Thymus (tissue), 11 donors: Measurements from ENCODE around the gene IFNL2. TPM values are rescaled to one million over a fixed set of nuclear protein-coding genes. Genes with fewer than 3 reads are reported as not detected.
"Not testable (repeated sequence)": the region's sequence is repeated elsewhere in the genome, so short reads cannot be mapped to it uniquely, and the experiment has no call there.

Source experiments
- DNase-seq, 9 donors: peaks; one replicate each; pipeline ENCODE4 v3.0.0-alpha.2; 2013; ENCODE audit warnings: low spot score in 9 of 9, low read depth in 6 of 9, missing footprints in 1 of 9
- H3K27ac ChIP-seq, 2 donors: one replicate each; pipeline ENCODE4 v1.5.1; 2013; ENCODE audit warnings: control low read depth in 1 of 2, low read depth in 1 of 2, low read length in 1 of 2, mild to moderate bottlenecking in 1 of 2, moderate library complexity in 1 of 2
- H3K27me3 ChIP-seq, 2 donors: one replicate each; pipeline ENCODE4 v1.5.1; 2013; ENCODE audit warnings: low read length in 1 of 2; ENCODE audit not compliant: control insufficient read depth in 2 of 2, insufficient read depth in 1 of 2
- H3K36me3 ChIP-seq, 2 donors: one replicate each; pipeline ENCODE4 v1.5.1; 2013; ENCODE audit warnings: low read length in 1 of 2, mild to moderate bottlenecking in 1 of 2, moderate library complexity in 1 of 2; ENCODE audit not compliant: control insufficient read depth in 2 of 2, insufficient read depth in 2 of 2
- H3K4me1 ChIP-seq, 2 donors: one replicate each; pipeline ENCODE4 v1.5.1; 2013; ENCODE audit warnings: low read length in 2 of 2; ENCODE audit not compliant: control insufficient read depth in 2 of 2, insufficient read depth in 2 of 2
- H3K4me3 ChIP-seq, 2 donors: one replicate each; pipeline ENCODE4 v1.5.1; 2013; ENCODE audit warnings: low read length in 2 of 2, control low read depth in 1 of 2, mild to moderate bottlenecking in 1 of 2
- H3K9me3 ChIP-seq, 2 donors: one replicate each; pipeline ENCODE4 v1.5.1; 2013; ENCODE audit warnings: low read length in 1 of 2, mild to moderate bottlenecking in 1 of 2; ENCODE audit not compliant: control insufficient read depth in 2 of 2, insufficient read depth in 1 of 2
- WGBS: extraction: QIAGEN DNeasy Blood & Tissue Kit; methylation state at CpG from one replicate; pipeline ENCODE4 v1.1.7; 2013; 5-methylcytosine and 5-hydroxymethylcytosine counted together
- polyA plus RNA-seq: library from polyadenylated mRNA; stranded (reverse); fragments of 200-250 nt; gene quantifications from one replicate; pipeline ENCODE4 v1.2.3, GENCODE V29; 2013
- total RNA-seq: library from RNA; stranded (reverse); fragments of 120-200 nt; gene quantifications from one replicate; pipeline ENCODE4 v1.2.4, GENCODE V29; 2013
- donor health status: healthy.

The IFNL2 gene
- total and polyA plus RNA-seq, 2 donors: 0.07 to 0.14 TPM

DNA sequence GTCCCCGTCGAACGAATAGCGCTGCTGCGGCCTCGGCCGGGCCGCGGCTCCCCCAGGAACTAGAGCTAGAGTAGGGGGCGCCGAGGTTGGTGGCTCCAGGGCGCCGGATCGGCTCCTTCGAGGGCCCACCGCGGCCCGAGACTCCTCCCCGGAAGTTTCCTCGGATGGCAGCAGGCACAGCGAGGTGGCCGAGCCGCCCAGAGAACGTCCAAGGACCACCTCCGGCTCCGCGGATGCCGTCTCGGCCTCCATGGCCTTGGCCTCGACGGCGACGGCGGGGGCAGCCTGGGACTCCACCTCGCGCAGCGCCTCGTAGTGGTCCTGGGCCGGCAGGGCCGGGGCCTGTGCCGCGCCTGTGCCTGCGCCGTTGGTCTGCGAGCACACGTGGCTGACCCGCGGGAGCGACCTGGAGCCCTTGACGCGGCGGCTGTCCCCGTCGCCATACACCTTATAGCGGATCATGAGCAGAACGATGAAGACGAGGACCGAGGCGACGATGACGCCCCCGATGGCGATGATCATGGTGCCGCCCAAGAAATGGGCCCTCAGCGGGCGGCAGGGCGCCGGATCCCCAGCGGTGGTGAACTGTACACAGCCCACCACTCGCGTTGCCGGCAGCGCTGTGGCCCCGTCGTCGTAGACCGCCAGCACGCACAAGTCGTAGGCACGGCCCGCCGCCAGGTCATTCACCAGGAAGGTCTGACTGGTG lies 39.8 kb downstream of the IFNL2 start:
- WGBS: 87% methylated on average over 82 of the region's 82 CpGs
- H3K27me3 ChIP-seq: peaks cover 0 to 59% of the 10 kb centered on the region in 2 donors
- H3K36me3 ChIP-seq: peaks cover 0 to 34% of the 10 kb centered on the region in 2 donors
- DNase-seq: no peak
- no peak overlapping the region for H3K27ac ChIP-seq
- H3K9me3 ChIP-seq: no peaks in the 10 kb centered on the region
- H3K4me1 ChIP-seq: peaks cover 0 to 11% of the 10 kb centered on the region in 2 donors
- no peak overlapping the region for H3K4me3 ChIP-seq

GRCh38 chr19:39308531-39309304 lies 40.5 kb downstream of the IFNL2 start:
- H3K9me3 ChIP-seq: no peaks in the 10 kb centered on the region
- no peak for DNase-seq
- peaks cover 0 to 56% of the 10 kb centered on the region in 2 donors for H3K27me3 ChIP-seq
- H3K36me3 ChIP-seq: peaks cover 0 to 39% of the 10 kb centered on the region in 2 donors
- no peak overlapping the region for H3K4me3 ChIP-seq
- H3K4me1 ChIP-seq: peaks cover 0 to 11% of the 10 kb centered on the region in 2 donors
- WGBS: 94% methylated on average over 18 of the region's 18 CpGs
- H3K27ac ChIP-seq: no peak overlapping the region

DNA sequence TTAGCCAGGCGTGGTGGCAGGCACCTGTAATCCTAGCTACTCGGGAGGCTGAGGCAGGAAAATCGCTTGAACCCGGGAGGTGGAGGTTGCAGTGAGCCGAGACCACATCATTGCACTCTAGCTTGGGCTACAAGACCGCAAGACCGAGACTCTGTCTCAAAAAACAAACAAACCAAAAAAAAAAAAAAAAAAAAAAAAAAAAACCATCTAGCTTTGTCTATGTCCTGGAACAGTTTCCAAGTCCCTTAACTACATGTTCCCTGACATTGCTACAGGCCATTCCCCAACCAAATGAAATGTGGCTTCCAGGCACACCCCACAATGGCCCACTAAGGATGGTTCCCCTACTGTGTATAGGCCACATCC lies 41.1 kb downstream of the IFNL2 start:
- Histone ChIP-seq H3K27me3 (peaks cover 0 to 51% of the 10 kb centered on the region in 2 donors), H3K4me1 (peaks cover 0 to 11% of the 10 kb centered on the region in 2 donors), H3K36me3 (peaks cover 2 to 44% of the 10 kb centered on the region in 2 donors)
- not testable (repeated sequence) for H3K9me3 ChIP-seq, DNase-seq, H3K4me3 ChIP-seq, H3K27ac ChIP-seq
- WGBS: 96% methylated on average over 7 of the region's 7 CpGs

DNA sequence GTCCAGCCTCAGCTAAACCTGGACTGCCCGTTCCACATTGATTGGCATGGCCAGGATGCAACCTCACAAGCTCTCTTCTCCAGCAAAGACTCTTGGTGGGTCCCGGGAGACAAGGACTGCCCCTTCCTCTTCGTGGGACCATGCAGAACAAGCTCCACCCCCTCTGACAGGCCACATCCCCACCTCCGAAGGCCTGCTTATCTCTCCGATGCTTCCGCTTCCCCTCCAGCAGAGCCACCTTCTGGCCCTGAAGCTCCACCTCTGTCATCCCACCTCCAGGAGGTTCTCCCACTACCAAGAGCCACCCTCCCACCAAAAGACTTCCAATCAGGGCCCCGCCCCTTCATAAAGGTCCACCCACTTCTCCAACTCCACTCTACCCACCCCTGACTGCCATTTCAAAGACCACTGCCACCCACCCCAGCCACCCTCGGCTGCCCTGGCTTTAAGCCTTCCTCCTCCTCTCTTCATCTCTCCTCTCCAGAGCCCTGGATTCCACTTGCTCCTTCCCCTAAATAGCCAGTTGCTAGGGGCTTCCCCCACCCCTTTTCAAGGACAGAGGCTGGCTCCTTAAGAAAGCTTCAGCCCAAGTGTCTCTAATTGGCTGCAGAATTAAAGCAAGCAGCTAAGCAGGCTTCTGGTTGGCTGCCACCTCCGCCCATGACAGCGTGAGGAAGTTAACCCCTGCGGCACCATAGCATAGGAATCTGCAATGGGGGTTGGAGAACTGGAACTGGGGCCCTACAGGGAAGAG lies 42.5 kb downstream of the IFNL2 start:
- peaks cover 0 to 37% of the 10 kb centered on the region in 2 donors for H3K27me3 ChIP-seq
- H3K36me3 ChIP-seq: peaks cover 5 to 53% of the 10 kb centered on the region in 2 donors
- peaks cover 0 to 11% of the 10 kb centered on the region in 2 donors for H3K4me1 ChIP-seq
- H3K4me3 ChIP-seq: no peak overlapping the region
- WGBS: 94% methylated on average over 11 of the region's 11 CpGs
- H3K9me3 ChIP-seq: no peaks in the 10 kb centered on the region
- H3K27ac ChIP-seq: no peak overlapping the region
- no peak for DNase-seq

DNA sequence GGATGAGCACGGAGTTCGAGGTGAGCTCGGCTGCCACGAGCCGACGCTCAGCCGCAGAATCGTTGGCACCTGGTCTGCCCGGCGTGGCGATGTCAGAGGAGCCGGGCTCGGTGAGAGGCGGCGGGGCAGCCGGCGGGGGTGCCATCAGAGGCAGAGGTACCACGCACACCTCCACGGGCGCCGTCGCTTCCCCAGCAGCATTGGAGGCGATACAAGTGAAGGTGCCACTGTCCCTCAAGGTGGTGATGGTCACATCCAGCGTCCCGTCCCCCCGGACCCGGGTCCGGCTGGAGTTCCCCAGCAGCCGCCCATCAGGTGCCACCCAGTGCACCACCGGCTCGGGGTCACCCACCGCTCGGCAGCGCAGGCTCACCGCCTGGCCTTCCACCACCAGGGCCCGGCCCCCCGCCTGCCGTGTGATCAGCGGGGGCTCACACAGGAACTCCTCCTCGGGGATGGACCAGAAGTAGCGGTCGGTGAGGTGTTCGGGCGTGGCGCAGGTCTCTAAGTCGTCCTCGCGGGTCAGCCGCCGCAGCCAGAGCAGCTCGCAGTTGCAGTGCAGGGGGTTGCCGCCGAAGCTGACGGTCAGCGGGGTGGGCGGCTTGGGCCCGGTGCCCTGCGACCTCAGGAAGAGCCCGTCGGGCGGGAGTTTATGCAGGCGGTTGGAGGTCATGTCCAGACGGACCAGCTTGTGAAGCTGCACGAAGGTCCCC lies 46.0 kb downstream of the IFNL2 start:
- Histone ChIP-seq H3K27me3 (peaks cover 0 to 2% of the 10 kb centered on the region in 2 donors), H3K27ac (no peak overlapping the region), H3K4me1 (no peaks in the 10 kb centered on the region), H3K36me3 (peaks cover 5 to 53% of the 10 kb centered on the region in 2 donors), H3K4me3 (no peak overlapping the region), H3K9me3 (no peaks in the 10 kb centered on the region)
- no peak for DNase-seq
- 98% methylated on average over 64 of the region's 64 CpGs for WGBS

GRCh38 chr19:39315933-39316332 lies 47.7 kb downstream of the IFNL2 start:
- no peak for DNase-seq
- Histone ChIP-seq H3K27ac (no peak overlapping the region), H3K27me3 (peaks cover 0 to 7% of the 10 kb centered on the region in 2 donors), H3K4me3 (no peak overlapping the region), H3K36me3 (peaks cover 5 to 48% of the 10 kb centered on the region in 2 donors), H3K9me3 (no peaks in the 10 kb centered on the region), H3K4me1 (peaks cover 9% of the 10 kb centered on the region in 2 donors)
- WGBS: 96% methylated on average over 1 of the region's 1 CpG

GRCh38 chr19:39316627-39317321 lies 48.6 kb downstream of the IFNL2 start:
- 92% methylated on average over 12 of the region's 12 CpGs for WGBS
- DNase-seq: no peak

DNA sequence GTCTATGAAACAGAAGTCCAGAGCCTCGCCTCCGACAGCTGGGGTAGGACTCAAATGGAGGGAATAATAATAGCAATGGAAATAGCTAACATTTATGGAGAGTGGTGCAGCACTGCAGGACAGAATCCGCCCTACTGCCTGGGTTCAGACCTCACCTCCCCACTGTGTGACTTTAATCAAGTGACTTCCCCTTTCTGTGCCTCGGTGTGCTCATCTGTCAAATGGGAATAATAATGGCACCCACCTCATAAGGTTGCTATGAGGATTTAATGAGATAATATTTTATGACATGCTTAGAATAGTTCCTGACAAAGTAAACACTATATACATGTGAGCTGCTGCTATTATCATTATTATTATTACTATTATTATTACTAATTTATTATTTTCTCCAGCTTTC lies 49.3 kb downstream of the IFNL2 start:
- H3K4me1 ChIP-seq: peaks cover 9 to 13% of the 10 kb centered on the region in 2 donors

More at GRCh38 chr19:39316627-39317321, 48.6 kb downstream of the IFNL2 start:
- Histone ChIP-seq H3K27ac (no peak overlapping the region), H3K36me3 (peaks cover 5 to 41% of the 10 kb centered on the region in 2 donors), H3K9me3 (no peaks in the 10 kb centered on the region), H3K4me1 (peaks cover 9 to 13% of the 10 kb centered on the region in 2 donors), H3K4me3 (no peak overlapping the region), H3K27me3 (peaks cover 0 to 11% of the 10 kb centered on the region in 2 donors)

More for the DNA sequence above, 49.3 kb downstream of the IFNL2 start:
- Histone ChIP-seq H3K27me3 (peaks cover 0 to 11% of the 10 kb centered on the region in 2 donors), H3K9me3 (no peaks in the 10 kb centered on the region), H3K36me3 (peaks cover 5 to 36% of the 10 kb centered on the region in 2 donors), H3K4me3 (no peak overlapping the region), H3K27ac (no peak overlapping the region)
- no peak for DNase-seq
- WGBS: 95% methylated on average over 4 of the region's 4 CpGs
